Bronchial epithelial cell (primary cell): ENCODE results near the gene MAP4K4. TPM values are rescaled to one million over a fixed set of nuclear protein-coding genes. Genes with fewer than 3 reads are reported as not detected.
A peak's percentile ranks its signal among the peaks of the same experiment; 100 is the strongest.

ENCODE experiments used
- DNase-seq: peaks from one replicate; pipeline ENCODE4 v3.0.0-alpha.2; 2010; ENCODE audit warnings: low read depth
- FAIRE-seq: peaks from 2 replicates; lab custom pipeline; 2011; peaks lifted over from hg19 to GRCh38; lab: Jason Lieb, UNC
- H3K27me3 ChIP-seq: 2 replicates; pipeline ENCODE4 v1.5.1; 2011; ENCODE audit warnings: low read length; ENCODE audit not compliant: control insufficient read depth, insufficient read depth
- H3K36me3 ChIP-seq: 2 replicates; pipeline ENCODE4 v1.5.1; 2011; ENCODE audit warnings: low read length; ENCODE audit not compliant: control insufficient read depth, insufficient read depth
- H3K4me3 ChIP-seq: 2 replicates; pipeline ENCODE4 v1.5.1; 2011; ENCODE audit warnings: mild to moderate bottlenecking, low read depth, low read length, control low read depth
- total RNA-seq: library from RNA; depleted of rRNA; stranded (reverse); fragments of >200 nt; gene quantifications from 2 replicates; pipeline ENCODE4 v1.2.1, GENCODE V29; 2014
- TF ChIP-seq, protein P1 (sequence below): IDR thresholded peaks from 2 replicates; pipeline ENCODE4 v1.5.1; 2011; ENCODE audit warnings: mild to moderate bottlenecking, moderate library complexity, low read length, control low read depth, inconsistent platforms; ENCODE audit not compliant: insufficient read depth, severe bottlenecking

The MAP4K4 gene
- total RNA-seq, 1 donor from 2014 or later = 81.1 TPM

GRCh38 chr2:101831351-101831865 is 133.9 kb downstream of the MAP4K4 start:
- no peak for FAIRE-seq
- Histone ChIP-seq H3K27me3 (no peaks in the 10 kb centered on the region), H3K36me3 (peaks cover 11% of the 10 kb centered on the region), H3K4me3 (no peak overlapping the region)
- DNase-seq = peak; percentile 58
- TF ChIP-seq, protein P1, sequence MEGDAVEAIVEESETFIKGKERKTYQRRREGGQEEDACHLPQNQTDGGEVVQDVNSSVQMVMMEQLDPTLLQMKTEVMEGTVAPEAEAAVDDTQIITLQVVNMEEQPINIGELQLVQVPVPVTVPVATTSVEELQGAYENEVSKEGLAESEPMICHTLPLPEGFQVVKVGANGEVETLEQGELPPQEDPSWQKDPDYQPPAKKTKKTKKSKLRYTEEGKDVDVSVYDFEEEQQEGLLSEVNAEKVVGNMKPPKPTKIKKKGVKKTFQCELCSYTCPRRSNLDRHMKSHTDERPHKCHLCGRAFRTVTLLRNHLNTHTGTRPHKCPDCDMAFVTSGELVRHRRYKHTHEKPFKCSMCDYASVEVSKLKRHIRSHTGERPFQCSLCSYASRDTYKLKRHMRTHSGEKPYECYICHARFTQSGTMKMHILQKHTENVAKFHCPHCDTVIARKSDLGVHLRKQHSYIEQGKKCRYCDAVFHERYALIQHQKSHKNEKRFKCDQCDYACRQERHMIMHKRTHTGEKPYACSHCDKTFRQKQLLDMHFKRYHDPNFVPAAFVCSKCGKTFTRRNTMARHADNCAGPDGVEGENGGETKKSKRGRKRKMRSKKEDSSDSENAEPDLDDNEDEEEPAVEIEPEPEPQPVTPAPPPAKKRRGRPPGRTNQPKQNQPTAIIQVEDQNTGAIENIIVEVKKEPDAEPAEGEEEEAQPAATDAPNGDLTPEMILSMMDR = peak; percentile 75

GRCh38 chr2:101832114-101832513 is 134.6 kb downstream of the MAP4K4 start:
- FAIRE-seq = no peak
- H3K4me3 ChIP-seq = no peak overlapping the region
- peaks cover 13% of the 10 kb centered on the region for H3K36me3 ChIP-seq
- no peaks in the 10 kb centered on the region for H3K27me3 ChIP-seq
- DNase-seq = peak; percentile 25
- TF ChIP-seq, protein P1 = no peak

- TF ChIP-seq, protein P1 = no peak
- Histone ChIP-seq H3K27me3 (no peaks in the 10 kb centered on the region), H3K4me3 (no peak overlapping the region), H3K36me3 (peaks cover 13% of the 10 kb centered on the region)
- DNase-seq (no peak), FAIRE-seq (no peak)
Measured at GRCh38 chr2:101833890-101834523, 136.5 kb downstream of the MAP4K4 start.

DNA sequence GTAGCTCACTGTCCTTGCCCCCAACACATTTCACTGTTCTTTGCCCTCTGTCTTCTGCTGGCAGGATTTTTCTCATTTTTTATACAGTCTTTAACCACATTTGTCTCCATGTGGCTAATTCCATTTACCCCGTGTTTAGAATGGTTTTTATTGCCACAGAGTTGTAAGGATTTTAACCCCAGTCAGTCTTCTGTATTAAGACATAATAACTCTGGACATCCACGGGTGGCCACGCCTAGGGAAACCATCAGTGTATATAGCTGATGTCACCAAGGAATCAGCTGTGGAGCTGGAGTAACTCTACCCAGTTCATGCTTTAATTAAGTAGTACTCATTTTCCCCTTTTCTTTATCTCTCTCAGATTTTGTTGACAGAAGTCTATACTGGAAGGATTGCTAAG is 139.8 kb downstream of the MAP4K4 start:
- DNase-seq (no peak), FAIRE-seq (no peak)
- TF ChIP-seq, protein P1 = no peak
- no peak overlapping the region for H3K4me3 ChIP-seq
- H3K36me3 ChIP-seq = peaks cover 12% of the 10 kb centered on the region
- H3K27me3 ChIP-seq = no peaks in the 10 kb centered on the region

- TF ChIP-seq, protein P1 = no peak
- Histone ChIP-seq H3K36me3 (peaks cover 5% of the 10 kb centered on the region), H3K27me3 (no peaks in the 10 kb centered on the region), H3K4me3 (no peak overlapping the region)
- FAIRE-seq = no peak
- DNase-seq = no peak
Measured at GRCh38 chr2:101841679-101842327, 144.3 kb downstream of the MAP4K4 start.
